GM10266 (cell line): ENCODE data around the gene NPEPPS.

ENCODE experiments used
- DNase-seq: peaks from one replicate; pipeline ENCODE4 v3.0.0; 2012; ENCODE audit errors: extremely low spot score
- TF ChIP-seq, protein P1 (sequence below): IDR thresholded peaks from 2 replicates; pipeline ENCODE4 v1.5.1; 2012; ENCODE audit warnings: mild to moderate bottlenecking, low read depth; ENCODE audit not compliant: control insufficient read depth, insufficient read depth; ENCODE audit errors: missing control alignments

NPEPPS gene

GRCh38 chr17:47634870-47635269 lies 104.0 kb downstream of the NPEPPS start:
- DNase-seq = no peak

DNA sequence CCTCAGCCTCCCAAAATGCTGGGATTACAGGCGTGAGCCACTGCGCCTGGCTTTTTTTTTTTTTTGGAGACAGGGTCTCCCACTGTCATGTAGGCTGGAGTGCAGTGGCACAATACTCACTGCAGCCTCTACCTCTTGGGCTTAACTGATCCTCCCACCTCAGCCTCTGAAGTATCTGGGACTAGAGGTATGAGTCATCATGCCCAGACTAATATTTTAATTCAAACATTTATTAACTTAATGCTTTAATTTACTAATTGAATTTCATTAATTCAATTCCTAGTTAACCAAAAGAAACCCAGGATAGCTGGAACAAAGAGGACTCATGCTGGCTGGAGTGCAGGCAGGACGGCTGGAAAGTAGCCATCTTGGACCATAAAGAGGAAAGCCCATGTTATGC lies 104.8 kb downstream of the NPEPPS start:
- DNase-seq = no peak
- TF ChIP-seq, protein P1, sequence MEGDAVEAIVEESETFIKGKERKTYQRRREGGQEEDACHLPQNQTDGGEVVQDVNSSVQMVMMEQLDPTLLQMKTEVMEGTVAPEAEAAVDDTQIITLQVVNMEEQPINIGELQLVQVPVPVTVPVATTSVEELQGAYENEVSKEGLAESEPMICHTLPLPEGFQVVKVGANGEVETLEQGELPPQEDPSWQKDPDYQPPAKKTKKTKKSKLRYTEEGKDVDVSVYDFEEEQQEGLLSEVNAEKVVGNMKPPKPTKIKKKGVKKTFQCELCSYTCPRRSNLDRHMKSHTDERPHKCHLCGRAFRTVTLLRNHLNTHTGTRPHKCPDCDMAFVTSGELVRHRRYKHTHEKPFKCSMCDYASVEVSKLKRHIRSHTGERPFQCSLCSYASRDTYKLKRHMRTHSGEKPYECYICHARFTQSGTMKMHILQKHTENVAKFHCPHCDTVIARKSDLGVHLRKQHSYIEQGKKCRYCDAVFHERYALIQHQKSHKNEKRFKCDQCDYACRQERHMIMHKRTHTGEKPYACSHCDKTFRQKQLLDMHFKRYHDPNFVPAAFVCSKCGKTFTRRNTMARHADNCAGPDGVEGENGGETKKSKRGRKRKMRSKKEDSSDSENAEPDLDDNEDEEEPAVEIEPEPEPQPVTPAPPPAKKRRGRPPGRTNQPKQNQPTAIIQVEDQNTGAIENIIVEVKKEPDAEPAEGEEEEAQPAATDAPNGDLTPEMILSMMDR = no peak

More at GRCh38 chr17:47634870-47635269, 104.0 kb downstream of the NPEPPS start:
- TF ChIP-seq, protein P1 = no peak

DNA sequence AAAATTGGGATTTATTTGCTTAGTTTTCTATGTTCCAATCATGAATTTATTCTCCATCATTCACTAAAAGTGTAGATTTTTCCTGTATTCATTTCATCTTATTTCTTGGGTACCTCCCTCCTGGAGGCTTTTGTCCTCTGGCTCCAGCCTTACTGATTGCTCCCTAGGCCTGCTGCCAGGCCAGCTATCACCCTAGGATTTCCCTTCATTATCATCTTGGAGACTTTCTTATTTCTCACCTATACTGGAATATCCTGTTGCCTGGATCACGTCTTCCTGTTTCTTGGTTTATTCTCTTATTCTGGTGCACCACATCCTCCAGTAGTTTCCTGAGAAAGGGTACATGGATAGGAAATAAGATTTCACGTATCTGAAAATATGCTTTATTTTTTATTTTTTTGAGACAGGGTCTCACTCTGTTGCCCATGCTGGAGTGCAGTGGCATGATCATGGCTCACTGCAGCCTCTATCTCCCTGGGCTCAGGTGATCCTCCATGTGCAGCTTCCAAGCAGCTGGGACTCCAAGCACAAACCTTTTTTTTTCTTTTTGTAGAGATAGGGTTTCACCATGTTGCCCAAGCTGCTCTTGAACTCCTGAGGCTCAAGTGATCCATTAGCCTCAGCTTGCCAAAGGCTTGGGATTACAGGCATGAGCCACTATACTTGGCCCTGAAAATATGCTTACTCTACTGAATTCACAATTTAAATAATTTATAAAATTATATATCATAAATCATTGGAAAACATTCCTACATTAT lies 105.5 kb downstream of the NPEPPS start:
- no peak for DNase-seq
- TF ChIP-seq, protein P1 = no peak

- TF ChIP-seq, protein P1 = no peak
- no peak for DNase-seq
Observed at GRCh38 chr17:47638903-47639302, 108.0 kb downstream of the NPEPPS start.

- no peak for DNase-seq
- TF ChIP-seq, protein P1 = no peak
Observed at GRCh38 chr17:47640076-47640475, 109.2 kb downstream of the NPEPPS start.

DNA sequence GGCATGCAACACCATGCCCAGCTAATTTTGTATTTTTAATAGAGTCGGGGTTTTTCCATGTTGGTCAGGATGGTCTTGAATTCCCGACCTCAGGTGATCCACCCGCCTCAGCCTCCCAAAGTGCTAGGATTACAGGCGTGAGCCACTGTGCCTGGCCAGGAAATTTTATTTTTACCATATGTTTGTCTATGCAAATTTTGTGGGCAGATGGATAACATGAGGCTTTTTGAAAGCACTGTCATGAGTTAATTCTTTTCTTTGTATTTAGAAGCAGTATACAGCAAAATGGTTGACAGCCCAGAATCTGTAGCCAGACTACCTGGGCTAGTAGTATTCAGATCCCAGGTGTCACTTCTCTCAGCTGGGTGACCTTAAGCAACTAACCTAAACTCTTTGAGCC lies 110.3 kb downstream of the NPEPPS start:
- no peak for DNase-seq
- TF ChIP-seq, protein P1 = no peak

GRCh38 chr17:47643116-47643515 lies 112.2 kb downstream of the NPEPPS start:
- DNase-seq = no peak
- TF ChIP-seq, protein P1 = no peak
